NCI-H345 treated with DMSO at 0.1 percent for 48 hours (cell line): ENCODE data around the gene THAP7.
"Not testable (repeated sequence)": the region's sequence is repeated elsewhere in the genome, so short reads cannot be mapped to it uniquely, and the experiment has no call there.

ENCODE experiments used
- DNase-seq: peaks from one replicate; lab custom pipeline; 2025; ENCODE audit not compliant: unreplicated experiment; lab: John Stamatoyannopoulos, UW

Gene THAP7

DNA sequence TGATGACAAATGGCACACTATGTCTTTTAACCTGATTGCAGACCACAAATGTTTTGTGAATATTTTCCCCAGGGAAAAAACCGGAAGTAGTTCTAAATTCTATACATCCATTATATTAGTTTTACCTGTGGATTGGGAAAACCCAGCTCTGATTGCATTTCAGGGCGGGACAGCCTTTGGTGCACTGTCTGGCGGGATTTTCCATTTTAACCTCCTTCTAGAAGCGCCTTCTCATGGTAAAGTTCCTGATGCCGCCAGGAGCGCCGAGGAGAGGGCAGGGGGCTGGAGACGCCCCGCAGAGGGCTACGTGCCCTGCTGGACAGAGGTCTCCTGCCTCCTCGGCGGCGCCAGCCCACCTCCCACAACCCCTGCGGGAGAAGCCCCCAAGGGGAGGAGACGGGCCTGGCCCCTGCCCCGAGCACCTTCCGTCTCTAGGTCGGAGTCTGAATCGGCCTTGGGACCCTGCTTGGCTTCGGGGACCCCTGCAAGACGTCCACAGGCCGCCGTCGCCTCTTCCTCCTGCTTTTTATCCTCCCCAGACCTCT lies 11.8 kb upstream of the THAP7 start:
- DNase-seq: no peak

DNA sequence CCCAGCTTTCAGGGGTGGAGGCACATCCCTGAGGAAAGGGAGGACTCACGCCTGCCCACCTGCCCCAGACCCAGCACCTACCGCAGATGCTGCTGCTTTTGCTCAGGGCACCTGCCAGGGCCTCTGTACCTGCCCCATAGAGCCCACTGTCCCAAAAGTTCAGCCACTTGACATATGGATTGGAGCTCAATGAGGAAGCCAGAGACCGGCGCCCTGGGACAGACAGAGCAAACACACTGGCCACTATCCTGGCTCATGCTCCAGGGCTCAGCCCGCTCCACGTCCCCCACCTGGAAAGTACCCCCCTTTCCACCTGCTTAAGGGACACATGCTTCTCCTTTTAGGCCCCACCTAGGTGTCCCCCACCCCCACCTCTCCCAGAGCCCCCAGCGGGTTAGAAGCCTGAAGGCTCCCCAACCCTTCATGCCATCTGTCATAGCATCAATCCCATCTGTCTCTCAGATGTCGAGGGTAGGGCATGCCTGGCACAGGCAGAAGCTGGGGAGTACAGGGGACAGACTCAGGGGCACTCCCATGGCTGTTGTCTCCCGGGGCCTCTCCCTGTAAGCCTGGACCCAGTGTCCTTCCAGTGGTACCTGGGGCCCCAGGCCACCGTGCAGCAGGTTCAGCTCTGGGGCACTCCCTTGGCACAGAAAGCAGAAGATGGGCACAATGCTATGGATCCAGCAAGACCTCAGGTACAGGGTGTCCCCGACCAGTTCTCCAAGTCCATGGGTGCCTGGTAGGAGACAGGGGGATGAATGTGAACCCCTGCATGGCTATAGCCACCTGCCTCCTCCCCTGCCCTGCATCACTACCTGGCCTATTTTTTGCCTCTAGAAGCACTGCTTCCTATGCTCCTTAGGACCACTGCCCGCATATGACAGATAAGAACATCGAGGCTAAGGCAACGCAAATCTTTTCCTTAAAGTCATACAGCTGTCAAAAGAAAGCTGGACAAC lies 10.8 kb upstream of the THAP7 start:
- DNase-seq: no peak

DNA sequence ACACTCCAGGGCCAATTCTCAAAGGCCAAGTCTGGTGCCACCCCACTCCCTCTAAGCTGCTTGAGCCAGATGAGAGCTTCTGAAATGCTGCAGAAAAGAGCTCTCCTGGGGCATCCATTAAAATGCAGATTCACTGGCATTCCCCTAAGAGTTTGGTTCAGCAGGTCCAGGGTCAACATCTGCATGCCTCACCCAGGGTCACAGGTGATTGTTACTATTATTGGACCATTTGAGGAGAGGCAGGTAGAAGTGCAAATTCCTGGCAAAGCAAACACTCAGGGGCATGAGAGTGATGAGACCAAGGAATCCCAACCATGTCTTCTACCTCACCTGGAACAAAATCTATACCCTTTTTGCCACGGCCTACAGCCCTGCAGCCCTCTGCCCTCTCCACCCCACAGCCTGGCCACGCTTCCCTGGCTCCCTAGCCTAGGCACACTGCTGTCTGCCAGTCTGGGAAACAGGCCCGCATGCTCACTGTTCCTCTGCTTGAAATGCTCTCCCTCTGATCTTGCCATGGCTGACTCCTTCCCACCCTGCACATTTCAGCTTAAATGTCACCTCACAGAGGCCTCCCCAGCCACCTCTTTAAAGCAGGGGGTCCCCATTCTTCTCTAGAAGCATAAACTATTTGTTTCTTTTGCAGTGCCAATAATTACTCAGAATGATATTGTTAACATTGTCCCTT lies 8.7 kb upstream of the THAP7 start:
- no peak for DNase-seq

DNA sequence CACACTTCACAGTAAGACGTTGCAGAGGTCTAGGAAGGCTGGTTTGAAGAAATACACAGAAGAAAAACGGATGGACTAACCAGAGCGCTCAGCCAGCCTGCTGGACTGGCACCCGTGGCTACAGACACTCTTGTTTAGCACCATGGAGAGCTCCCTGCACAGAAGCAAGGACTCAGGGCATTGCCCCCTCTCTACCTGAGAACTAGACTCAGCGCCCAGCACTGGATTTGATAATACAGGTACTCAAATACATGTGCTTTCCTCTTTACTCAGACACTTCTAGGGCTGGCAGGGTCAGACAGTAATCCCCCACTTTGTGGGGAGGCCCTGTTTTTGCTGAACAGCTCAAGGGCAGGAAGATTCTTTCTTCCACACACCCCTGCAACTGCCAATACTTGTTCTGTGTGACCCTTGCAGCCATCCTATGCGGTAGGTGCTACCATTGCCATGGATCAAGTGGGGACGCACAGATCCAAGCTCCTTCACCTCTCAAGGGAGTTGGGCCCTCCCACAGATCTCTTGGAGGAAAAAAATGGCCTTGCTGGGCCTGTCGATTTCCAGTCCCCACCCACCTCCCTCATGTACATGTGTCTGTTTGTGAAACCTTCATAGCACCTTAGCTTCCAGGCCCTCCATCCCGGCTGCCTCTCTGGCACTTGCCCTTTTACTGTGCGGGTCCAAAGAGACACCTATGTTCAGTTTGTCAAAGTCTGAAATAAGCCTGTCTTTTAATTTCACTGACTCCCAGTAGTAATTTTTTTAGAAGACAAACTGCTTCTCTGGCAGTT lies 7.9 kb upstream of the THAP7 start:
- DNase-seq: no peak

DNA sequence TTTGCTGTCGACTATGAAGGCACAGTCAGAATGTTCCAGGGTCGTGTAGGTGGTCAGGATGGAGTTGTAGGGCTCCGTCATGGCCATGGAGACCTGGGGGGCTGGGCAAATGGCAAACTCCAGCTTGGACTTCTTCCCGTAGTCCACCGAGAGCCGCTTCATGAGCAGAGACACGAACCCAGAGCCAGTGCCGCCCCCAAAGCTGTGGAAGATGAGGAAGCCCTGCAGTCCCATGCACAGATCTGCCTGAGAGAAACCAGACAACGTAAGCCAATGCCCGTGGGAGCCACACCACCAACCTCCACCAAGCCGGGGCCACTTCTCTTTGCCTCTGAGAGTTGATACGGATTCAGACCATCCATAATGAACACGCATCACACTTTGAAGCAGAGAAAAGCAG lies 7.3 kb upstream of the THAP7 start:
- DNase-seq: not testable (repeated sequence)

DNA sequence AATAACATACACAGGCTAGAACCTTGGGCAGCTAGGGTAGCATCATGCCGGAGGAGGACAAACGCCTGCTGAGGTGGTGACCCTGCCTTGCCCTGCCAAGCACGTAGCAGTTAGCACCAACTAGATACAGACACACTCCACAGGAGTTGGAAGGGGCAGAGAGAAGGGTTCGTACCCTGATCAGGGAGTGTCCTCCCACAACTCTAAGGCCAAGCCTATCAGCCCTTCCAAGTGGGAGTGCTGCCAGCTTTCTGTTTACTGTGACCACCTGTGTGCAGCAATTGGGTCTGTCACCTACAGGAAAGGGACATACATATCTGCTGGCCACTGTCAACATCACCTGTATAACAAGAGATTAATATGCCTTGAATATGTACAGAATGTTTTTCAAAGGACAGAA lies 1.9 kb upstream of the THAP7 start:
- DNase-seq: no peak

DNA sequence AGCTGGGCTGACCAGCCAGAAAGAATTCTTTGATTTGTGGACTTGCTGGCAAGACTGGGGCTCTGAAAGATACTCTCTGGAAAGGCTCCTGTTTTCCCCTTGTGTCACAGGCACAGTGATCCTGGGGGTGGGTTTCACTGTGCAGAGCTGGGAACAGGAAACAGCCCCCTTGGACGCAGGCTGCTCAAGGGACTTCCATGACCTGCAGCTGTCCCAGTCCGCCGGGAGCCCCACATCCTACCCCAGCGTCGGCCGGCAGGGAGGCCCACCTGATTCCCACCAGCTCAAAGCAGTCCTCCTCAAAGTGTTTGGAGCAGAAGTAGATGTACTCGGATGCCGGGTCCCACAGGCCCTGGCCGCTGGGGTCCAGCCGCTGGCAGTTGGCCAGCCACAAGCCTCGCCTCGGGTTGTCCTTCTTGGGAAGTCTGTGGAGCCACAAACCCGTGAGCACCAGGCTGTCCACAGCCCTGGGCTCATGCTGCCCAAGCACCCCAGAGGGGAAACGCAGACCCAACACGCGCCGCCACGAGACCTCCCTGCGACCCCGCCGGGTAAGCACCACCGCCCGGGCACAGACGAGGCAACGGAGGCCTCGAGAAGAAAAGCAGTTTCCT lies 824 bp downstream of the THAP7 start:
- no peak for DNase-seq

DNA sequence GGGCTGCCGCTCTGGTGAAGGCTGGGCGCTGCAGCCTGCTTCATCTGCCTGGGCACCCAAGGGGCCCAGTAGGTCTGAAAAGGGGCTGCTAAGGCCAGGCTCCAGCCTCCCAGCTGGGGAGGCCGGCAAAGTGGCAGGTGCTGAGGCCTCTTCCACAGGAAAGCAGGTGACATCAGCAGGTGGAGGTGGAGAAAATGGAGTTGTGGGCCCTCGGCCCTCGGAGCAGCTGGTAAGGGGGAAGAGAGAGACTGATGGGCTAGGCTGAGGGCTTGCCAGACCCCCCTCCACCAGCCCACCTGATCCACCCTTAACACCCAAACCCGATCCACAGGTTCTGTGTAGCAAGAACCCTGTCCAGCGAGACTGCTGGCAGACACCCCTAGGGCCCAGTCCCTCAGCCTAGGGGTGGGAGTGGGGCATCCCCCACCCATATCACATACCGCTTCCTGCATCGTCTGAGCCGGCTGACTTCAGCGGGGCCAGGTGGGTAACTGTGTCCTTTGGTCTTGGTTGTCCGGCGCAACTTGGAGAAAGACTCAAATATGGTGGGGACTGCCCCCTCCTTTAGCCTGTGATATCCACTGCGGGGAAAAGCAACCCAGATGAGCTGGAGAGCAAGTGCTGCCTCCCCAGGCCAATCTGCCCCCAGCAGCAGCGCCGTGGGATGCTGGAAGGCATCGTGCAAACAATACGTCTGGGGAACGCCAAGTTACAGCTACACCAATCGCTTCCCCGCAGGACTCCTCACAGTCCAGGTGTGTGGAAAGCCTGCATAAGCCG lies 1.5 kb downstream of the THAP7 start:
- no peak for DNase-seq

DNA sequence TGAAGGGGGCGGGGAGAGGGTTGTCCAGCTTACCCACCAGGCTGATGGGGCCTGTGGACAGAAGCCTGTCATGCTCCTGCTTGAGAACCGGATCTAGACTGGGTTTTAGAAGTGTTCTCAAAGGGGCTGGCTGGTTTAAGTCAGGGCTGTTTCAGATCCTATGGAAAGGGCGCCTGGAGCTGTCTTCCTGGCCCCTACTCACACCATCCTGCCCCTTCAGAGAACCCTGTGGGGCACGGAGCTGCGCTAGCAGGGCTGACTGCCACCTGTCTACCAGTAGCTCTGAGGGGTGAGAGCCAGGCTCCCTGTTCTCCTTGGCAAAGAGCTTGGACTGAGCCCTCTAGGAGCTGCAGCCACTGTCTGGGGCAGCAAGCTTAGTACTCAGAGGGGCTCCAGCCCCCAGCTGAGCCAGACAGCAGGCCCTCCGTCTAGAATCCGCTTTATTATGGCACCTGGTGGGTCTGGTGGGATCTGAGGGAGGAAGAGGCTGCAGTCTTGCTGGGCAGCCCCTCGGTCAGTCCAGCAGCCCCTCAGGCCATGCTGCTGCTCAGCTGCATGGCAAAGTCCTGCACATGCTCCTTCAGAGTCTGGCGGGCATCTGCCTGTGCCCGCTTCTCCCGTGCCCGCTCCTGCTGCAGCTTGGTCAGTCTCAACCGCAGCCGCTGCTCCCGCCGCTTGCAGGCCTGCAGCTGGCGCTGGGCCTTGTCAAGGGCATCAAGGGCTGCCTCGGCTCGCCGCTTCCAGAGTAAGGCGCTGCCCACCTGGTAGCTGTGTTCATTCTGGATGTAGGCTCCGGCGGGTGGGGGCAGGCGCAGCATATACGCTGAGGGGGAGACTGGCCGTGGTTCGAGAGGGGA lies 2.3 kb downstream of the THAP7 start:
- DNase-seq: no peak

DNA sequence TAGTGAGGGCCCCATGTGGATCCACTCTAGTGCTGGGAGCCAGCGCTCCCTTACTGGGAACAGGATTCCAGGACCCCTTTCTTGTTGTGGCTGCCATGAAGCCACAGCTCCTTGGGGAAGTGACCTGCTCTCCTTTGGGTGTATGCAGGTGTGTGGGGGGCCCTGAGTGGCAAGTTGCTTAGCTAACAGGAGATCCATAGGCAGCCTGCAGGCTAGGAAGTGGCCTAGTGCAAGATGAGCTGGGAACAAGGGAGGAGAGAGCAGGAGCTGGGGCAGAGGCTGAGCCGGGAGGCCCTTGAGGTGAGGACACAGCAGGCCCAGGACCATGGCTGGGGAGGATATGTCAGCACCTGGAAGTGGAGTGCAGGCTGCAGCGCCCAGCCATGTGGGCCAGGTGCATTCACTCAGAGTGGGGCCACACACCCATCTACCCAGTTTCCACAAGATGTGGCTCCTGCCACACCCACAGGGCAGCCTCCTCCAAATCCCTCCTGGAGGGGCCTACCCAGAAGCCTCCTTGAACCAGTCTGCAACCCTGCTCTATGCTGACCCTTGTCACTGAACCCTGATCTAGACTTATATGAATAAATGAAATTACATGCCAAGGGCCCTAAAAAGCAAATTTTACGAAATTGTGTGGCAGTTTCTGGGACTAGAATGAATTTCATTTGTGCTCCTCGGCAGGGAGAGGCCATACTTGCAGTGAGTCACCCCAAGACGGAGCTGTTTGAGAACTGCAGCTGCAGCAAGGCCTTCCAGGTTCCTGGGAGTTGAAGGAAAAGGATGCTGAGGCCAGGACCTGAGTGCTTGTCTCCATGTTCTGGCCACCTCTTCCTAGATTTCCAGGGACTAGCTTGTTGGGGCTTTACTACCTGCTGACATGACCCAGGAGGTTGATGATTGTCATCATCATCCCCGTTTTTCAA lies 3.2 kb downstream of the THAP7 start:
- no peak for DNase-seq

DNA sequence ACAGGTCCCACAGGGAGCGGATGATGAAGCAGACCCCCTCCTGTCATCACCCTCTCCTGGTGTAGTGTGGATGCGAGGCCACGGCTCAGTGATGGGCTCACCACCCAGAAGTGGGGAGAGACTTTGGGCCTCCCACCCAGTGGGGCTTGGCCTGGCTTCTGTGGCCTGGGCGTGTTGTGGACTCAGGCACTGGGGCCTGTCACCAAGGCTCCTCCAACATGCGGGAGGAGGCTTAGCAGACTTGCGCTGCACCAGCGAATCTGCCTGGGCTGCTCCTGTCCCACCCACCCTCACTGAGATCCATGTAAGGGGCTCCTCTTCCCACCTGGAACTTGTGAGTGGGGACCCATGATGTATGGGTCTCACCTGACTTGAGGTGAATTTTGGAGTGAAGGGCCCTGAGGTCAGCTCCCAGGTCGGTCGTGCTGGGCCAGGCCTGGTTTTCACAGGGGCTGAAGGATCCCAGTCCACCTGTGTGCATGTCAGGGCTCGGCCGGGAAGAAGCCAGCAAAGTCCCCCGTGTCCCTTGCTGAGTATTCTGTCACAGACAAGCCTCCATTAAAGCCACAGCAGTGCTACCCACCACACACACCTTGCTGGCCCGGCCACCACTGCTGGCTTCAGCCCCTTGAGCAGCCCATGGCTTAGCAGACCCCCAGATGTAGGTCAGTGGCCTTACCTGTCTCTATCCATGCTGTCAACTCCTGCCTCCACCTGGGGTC lies 4.2 kb downstream of the THAP7 start:
- DNase-seq: no peak

DNA sequence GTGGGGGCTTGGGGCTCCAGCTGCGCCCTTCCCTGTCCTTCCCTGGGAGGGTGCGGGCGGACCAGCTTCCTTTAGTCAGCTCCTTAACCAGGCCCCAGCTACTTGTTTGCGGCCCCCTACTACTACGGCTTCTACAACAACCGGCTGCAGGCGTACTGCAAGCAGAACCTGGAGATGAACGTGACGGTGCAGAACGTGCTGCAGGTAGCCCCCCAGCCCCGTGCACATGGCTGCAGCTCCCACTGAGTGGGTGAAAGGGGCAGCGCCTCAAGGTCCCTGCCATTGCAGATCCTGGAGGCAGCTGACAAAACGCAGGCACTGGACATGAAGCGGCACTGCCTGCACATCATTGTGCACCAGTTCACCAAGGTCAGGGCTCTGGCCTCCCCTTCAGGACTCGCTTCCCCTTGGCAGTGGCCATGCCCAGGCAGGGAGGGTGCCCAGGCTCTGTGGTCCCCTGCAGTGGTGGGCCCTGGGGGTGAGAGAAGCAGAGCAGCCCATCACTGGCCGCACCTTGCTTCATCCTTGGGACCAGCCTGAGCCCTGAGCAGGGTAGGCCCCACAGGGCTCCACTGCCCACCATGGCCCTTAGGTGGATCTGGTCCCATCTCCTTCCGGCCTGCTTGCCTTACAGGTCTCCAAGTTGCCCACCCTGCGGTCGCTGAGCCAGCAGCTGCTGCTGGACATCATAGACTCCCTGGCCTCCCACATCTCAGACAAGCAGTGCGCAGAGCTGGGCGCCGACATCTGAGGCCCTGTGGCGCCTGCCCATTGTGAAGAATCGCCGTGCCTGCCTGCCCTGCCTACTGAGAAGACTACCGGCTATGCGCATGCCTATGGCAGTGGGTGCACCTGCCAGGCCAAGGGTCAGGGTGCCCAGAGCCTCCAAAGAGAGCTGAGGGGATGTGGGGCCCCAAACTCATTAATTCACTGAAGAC lies 5.1 kb downstream of the THAP7 start:
- DNase-seq: no peak

DNA sequence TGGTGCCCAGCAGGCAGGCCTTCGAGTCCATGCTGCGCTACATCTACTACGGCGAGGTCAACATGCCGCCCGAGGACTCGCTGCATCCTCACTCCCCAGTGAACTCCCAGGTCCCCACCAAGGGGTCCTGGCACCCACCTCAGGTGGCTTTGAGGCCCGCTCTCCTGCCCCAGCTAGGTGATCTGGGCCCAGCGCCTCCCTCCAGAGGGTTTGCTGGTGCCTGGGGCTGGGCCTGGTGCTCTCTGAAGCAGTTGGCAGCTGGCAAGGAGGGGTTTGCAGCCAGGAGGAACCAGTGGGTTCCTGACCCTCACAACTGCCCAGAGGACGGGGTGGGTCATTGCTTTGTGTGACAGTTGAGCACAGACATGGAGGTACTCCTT lies 5.9 kb downstream of the THAP7 start:
- no peak for DNase-seq

DNA sequence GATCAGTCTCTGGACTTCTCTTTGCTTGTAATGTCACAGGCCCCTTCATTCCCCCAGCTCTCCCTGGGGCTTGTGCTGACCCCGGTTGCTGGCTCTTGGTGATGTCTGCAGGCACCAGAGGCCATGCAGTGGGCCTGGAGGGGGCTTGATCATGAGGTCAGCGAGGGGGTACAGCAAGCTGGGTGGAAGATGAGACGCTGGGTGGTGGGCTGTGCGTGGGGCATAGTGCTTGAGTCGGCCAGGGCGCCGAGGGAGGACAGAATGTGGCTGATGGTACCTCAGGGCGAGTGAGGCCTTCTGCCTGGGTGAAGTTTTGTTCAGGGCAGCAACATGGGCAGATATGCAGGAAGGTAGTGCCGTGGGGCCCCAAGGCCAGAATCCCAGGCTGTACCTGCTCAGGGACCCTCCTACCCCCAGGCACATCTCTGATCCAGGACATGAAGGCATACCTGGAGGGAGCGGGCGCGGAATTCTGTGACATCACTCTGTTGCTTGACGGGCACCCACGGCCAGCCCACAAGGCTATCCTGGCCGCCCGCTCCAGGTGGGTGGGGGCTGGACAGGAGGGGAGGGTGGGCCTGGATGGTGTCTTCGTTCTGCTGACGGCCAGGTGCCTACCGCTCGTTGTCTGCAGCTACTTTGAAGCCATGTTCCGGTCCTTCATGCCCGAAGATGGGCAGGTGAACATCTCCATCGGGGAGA lies 6.4 kb downstream of the THAP7 start:
- no peak for DNase-seq

DNA sequence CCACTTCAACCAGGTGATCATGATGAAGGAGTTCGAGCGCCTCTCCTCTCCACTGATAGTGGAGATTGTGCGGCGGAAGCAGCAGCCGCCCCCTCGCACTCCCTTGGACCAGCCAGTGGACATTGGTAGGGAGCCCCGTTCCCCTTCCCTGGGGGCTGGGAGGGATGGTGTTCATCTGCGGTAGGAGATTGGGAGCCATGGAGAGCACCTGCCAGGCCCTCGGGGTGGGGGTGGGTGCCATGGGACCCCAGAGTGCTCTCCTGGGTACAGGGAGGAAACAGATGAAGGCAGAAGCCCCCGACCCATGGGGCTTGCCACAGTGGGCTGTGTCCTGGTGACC lies 7.0 kb downstream of the THAP7 start:
- DNase-seq: no peak
